MM.1S (cell line): ENCODE measurements around the gene PRKAG2.

Experiments used
- EZH2 ChIP-seq: fragments of 300-600 bp; sonication (generic); optimal IDR thresholded peaks from 2 replicates; pipeline ENCODE3; 2017; ENCODE audit warnings: low read depth, mild to moderate bottlenecking, antibody characterized with exemption, low read length, mixed read lengths
- EZH2phosphoT487 ChIP-seq: fragments of 300-600 bp; sonication (generic); IDR thresholded peaks from 2 replicates; pipeline ENCODE4 v1.6.1; 2018; ENCODE audit warnings: antibody characterized with exemption, low read length
- TF ChIP-seq, protein P1 (sequence below): fragments of 300-600 bp; sonication (generic); IDR thresholded peaks from 2 replicates; pipeline ENCODE4 v1.5.1; 2016; ENCODE audit warnings: antibody characterized with exemption, low read length, mixed read lengths

DNA sequence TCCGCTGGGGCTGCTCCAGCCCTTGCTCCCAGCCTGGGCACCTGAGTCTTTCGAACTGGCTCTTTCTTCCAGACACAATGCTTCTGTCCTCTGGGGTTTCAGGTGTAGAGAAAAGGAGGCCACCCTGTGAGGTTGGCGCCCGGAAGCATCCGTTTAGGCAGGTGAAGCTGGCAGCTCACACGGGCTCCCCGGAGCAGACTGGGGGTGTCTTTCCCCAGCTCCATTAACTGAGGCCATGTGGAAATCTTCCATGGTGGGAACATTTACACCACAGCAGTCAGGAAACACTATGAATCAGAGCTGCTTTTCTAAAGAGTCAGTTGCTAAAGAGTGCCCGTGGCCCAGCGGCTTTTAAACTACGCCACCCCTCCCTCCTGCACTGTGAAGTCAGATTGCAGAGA lies 29.2 kb downstream of the PRKAG2 start:
- TF ChIP-seq, protein P1, sequence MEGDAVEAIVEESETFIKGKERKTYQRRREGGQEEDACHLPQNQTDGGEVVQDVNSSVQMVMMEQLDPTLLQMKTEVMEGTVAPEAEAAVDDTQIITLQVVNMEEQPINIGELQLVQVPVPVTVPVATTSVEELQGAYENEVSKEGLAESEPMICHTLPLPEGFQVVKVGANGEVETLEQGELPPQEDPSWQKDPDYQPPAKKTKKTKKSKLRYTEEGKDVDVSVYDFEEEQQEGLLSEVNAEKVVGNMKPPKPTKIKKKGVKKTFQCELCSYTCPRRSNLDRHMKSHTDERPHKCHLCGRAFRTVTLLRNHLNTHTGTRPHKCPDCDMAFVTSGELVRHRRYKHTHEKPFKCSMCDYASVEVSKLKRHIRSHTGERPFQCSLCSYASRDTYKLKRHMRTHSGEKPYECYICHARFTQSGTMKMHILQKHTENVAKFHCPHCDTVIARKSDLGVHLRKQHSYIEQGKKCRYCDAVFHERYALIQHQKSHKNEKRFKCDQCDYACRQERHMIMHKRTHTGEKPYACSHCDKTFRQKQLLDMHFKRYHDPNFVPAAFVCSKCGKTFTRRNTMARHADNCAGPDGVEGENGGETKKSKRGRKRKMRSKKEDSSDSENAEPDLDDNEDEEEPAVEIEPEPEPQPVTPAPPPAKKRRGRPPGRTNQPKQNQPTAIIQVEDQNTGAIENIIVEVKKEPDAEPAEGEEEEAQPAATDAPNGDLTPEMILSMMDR = no peak
- TF ChIP-seq EZH2 (no peak), EZH2phosphoT487 (no peak)
